Neural cell (in vitro differentiated cells): ENCODE results near the gene INPPL1. TPM values are rescaled to one million over a fixed set of nuclear protein-coding genes. Genes with fewer than 3 reads are reported as not detected.

Source experiments
- H2AFZ ChIP-seq: fragments of 200-600, 300-800 bp; sonication (generic), shearing (Covaris generic); 2 replicates; pipeline ENCODE4 v1.6.0; 2014; ENCODE audit warnings: low read depth, mild to moderate bottlenecking, antibody characterized with exemption, low read length, moderate library complexity
- H3F3A ChIP-seq: fragments of 200-600 bp; shearing (Covaris generic); 2 replicates; pipeline ENCODE4 v1.6.1; 2016; ENCODE audit warnings: mild to moderate bottlenecking, moderate library complexity, mixed read lengths, antibody characterized with exemption, low read length; ENCODE audit not compliant: insufficient read depth, poor library complexity, severe bottlenecking
- H3K27ac ChIP-seq: fragments of 200-600, 300-800 bp; sonication (generic), shearing (Covaris generic); 2 replicates; pipeline ENCODE4 v1.5.1; 2014; ENCODE audit warnings: mild to moderate bottlenecking, low read length, moderate library complexity
- H3K27me3 ChIP-seq: fragments of 300-800, 200-600 bp; sonication (generic), shearing (Covaris generic); 2 replicates; pipeline ENCODE4 v1.6.0; 2014; ENCODE audit warnings: mild to moderate bottlenecking, low read depth, low read length, moderate library complexity; ENCODE audit not compliant: insufficient read depth
- H3K36me3 ChIP-seq: fragments of 300-800, 200-600 bp; sonication (generic), shearing (Covaris generic); 2 replicates; pipeline ENCODE4 v1.5.1; 2014; ENCODE audit warnings: mild to moderate bottlenecking, antibody characterized with exemption, low read length, moderate library complexity; ENCODE audit not compliant: insufficient read depth
- H3K4me2 ChIP-seq: fragments of 300-800, 200-600 bp; sonication (generic), shearing (Covaris generic); 2 replicates; pipeline ENCODE4 v1.6.0; 2014; ENCODE audit warnings: mild to moderate bottlenecking, low read length
- H3K4me3 ChIP-seq: fragments of 300-800, 200-600 bp; sonication (generic), shearing (Covaris generic); 2 replicates; pipeline ENCODE4 v1.5.1; 2014; ENCODE audit warnings: mild to moderate bottlenecking, low read length, moderate library complexity
- H3K79me2 ChIP-seq: fragments of 200-600 bp; shearing (Covaris generic); replicated peaks from 2 replicates; pipeline ENCODE4 v1.6.0; 2014; ENCODE audit warnings: mild to moderate bottlenecking, low read length, moderate library complexity; ENCODE audit not compliant: insufficient read depth
- H3K9ac ChIP-seq: fragments of 300-800, 200-600 bp; sonication (generic), shearing (Covaris generic); 2 replicates; pipeline ENCODE4 v1.6.1; 2016; ENCODE audit warnings: mild to moderate bottlenecking, low read length, mixed read lengths
- H3K9me2 ChIP-seq: fragments of 200-600 bp; shearing (Covaris generic); 2 replicates; pipeline ENCODE4 v1.6.1; 2016; ENCODE audit warnings: mild to moderate bottlenecking, low read length, mixed read lengths; ENCODE audit not compliant: insufficient read depth
- H3K9me3 ChIP-seq: fragments of 200-600, 300-800 bp; sonication (generic), shearing (Covaris generic); 2 replicates; pipeline ENCODE4 v1.6.1; 2016; ENCODE audit warnings: mild to moderate bottlenecking, mixed run types, low read length, moderate library complexity, mixed read lengths
- H4K20me1 ChIP-seq: fragments of 200-600 bp; shearing (Covaris generic); 2 replicates; pipeline ENCODE4 v1.6.1; 2016; ENCODE audit warnings: mild to moderate bottlenecking, mixed run types; ENCODE audit not compliant: insufficient read depth
- EP300 ChIP-seq: fragments of 450-650 bp; conservative IDR thresholded peaks from 2 replicates; pipeline ENCODE4 v1.6.1; 2014; ENCODE audit warnings: antibody characterized with exemption, mild to moderate bottlenecking, moderate library complexity; ENCODE audit not compliant: poor library complexity, severe bottlenecking
- EZH2 ChIP-seq: fragments of 200-600, 300-800 bp; shearing (Covaris generic), sonication (generic); IDR thresholded peaks from 2 replicates; pipeline ENCODE4 v1.6.1; 2014; ENCODE audit warnings: antibody characterized with exemption, low read length, borderline replicate concordance, mild to moderate bottlenecking; ENCODE audit not compliant: insufficient read depth, poor library complexity, severe bottlenecking
- MXI1 ChIP-seq: fragments of 450-650 bp; conservative IDR thresholded peaks from 2 replicates; pipeline ENCODE4 v1.6.1; 2014; ENCODE audit warnings: antibody characterized with exemption, mild to moderate bottlenecking; ENCODE audit not compliant: poor library complexity, severe bottlenecking
- POLR2AphosphoS5 ChIP-seq: IDR thresholded peaks from 2 replicates; pipeline ENCODE4 v1.6.1; 2012
- RAD21 ChIP-seq: fragments of 450-650 bp; conservative IDR thresholded peaks from 2 replicates; pipeline ENCODE4 v1.6.1; 2014; ENCODE audit warnings: antibody characterized with exemption, mild to moderate bottlenecking, moderate library complexity
- SMC3 ChIP-seq: fragments of 450-650 bp; conservative IDR thresholded peaks from 2 replicates; pipeline ENCODE4 v1.6.1; 2014; ENCODE audit warnings: antibody characterized with exemption, mild to moderate bottlenecking, moderate library complexity; ENCODE audit not compliant: poor library complexity
- TAF1 ChIP-seq: IDR thresholded peaks from 2 replicates; pipeline ENCODE4 v1.6.1; 2012; ENCODE audit warnings: low read depth
- polyA plus RNA-seq: library from polyadenylated mRNA; depleted of rRNA; stranded (reverse); fragments of >200 nt; gene quantifications from 2 replicates; pipeline ENCODE4 v1.2.3, GENCODE V29; 2014
- TF ChIP-seq, protein P1 (sequence below): IDR thresholded peaks from 2 replicates; pipeline ENCODE4 v1.6.1; 2012; ENCODE audit warnings: borderline replicate concordance
- TF ChIP-seq, protein P2 (sequence below): fragments of 450-650 bp; IDR thresholded peaks from 2 replicates; pipeline ENCODE4 v1.5.1; 2014; ENCODE audit warnings: antibody characterized with exemption, mild to moderate bottlenecking, moderate library complexity; ENCODE audit not compliant: poor library complexity, severe bottlenecking

Gene INPPL1
- polyA plus RNA-seq, 1 donor from 2014 or later: 2.0 TPM

DNA sequence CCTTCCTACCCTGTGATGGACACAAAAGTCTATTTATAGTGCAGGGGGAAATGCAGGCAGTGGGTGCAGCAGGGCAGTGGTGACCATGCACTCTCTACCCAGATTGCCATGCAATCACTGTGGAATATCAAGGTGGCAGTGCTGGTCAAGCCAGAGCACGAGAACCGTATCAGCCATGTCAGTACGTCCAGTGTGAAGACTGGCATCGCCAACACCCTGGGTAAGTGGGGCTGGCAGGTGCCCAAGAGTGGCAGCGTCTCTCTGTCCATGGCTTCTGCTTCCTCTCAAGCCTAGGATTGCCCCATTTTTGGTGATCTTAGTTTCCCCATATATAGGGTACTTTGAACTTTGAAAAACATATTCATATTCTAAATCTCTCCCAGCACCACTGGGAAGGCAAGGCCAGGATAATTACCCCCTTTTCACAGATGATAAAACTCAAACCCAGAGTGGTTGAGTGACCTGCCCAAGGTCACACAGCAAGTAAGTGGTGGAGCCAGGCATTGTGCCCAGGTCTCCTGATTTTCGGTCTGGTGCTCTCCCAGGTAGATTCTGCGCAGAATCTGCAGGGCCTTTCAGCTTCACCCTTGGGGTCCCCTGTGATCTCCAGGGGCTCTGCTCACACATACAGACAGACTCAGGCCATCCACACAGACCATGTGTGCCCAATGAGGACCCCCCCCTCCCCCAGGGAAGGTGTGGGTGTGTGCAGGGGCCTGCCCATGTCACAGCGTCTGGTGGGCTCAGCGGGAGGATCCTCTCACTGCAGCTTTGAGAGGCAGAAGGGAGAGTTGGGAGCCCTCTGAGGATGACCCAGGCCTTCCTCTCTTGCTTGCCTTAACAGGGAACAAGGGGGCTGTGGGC is 7.1 kb downstream of the INPPL1 start:
- Histone ChIP-seq H3K9ac (no peak overlapping the region), H3F3A (no peaks in the 10 kb centered on the region), H3K9me2 (no peaks in the 10 kb centered on the region), H3K4me2 (no peak overlapping the region), H3K27me3 (no peaks in the 10 kb centered on the region), H3K4me3 (no peak overlapping the region), H2AFZ (no peak overlapping the region), H4K20me1 (no peaks in the 10 kb centered on the region), H3K36me3 (no peaks in the 10 kb centered on the region), H3K79me2 (no peaks in the 10 kb centered on the region), H3K9me3 (no peaks in the 10 kb centered on the region), H3K27ac (no peak overlapping the region)
- no peak for TF ChIP-seq EP300
- no peak for TF ChIP-seq TAF1
- TF ChIP-seq RAD21: no peak
- TF ChIP-seq, protein P1, sequence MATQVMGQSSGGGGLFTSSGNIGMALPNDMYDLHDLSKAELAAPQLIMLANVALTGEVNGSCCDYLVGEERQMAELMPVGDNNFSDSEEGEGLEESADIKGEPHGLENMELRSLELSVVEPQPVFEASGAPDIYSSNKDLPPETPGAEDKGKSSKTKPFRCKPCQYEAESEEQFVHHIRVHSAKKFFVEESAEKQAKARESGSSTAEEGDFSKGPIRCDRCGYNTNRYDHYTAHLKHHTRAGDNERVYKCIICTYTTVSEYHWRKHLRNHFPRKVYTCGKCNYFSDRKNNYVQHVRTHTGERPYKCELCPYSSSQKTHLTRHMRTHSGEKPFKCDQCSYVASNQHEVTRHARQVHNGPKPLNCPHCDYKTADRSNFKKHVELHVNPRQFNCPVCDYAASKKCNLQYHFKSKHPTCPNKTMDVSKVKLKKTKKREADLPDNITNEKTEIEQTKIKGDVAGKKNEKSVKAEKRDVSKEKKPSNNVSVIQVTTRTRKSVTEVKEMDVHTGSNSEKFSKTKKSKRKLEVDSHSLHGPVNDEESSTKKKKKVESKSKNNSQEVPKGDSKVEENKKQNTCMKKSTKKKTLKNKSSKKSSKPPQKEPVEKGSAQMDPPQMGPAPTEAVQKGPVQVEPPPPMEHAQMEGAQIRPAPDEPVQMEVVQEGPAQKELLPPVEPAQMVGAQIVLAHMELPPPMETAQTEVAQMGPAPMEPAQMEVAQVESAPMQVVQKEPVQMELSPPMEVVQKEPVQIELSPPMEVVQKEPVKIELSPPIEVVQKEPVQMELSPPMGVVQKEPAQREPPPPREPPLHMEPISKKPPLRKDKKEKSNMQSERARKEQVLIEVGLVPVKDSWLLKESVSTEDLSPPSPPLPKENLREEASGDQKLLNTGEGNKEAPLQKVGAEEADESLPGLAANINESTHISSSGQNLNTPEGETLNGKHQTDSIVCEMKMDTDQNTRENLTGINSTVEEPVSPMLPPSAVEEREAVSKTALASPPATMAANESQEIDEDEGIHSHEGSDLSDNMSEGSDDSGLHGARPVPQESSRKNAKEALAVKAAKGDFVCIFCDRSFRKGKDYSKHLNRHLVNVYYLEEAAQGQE: no peak
- no peak for TF ChIP-seq SMC3

DNA sequence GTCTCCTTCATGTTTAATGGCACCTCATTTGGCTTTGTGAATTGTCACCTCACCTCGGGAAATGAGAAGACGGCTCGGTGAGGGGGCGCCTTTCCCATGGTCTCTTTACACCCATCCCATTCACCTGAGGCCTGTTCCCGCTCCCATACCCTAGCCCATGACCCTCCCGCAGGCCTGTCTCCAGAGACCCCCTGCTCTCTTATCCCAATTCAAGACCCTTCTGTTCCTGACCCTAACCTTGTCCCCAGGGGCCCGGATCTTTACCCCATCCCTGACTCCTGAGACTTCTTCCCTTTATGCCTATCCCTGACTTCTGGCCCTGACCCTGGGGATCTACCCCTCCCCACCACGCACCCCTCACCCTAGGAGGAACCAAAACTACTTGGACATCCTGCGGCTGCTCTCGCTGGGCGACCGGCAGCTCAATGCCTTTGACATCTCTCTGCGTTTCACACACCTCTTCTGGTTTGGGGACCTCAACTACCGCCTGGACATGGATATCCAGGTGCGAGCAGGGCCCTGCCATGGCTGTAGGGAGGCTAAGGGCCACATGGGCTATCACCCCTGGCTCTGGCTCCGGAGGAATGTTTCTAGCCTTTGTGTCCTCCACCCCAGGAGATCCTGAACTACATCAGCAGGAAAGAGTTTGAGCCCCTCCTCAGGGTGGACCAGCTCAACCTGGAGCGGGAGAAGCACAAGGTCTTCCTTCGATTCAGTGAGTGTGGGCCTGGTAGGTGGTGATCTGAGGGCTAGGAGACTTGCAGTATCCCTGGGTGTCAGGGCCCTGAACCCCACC is 7.9 kb downstream of the INPPL1 start:
- Histone ChIP-seq H3F3A (no peaks in the 10 kb centered on the region), H3K4me3 (no peak overlapping the region), H3K79me2 (no peaks in the 10 kb centered on the region), H3K9ac (no peak overlapping the region), H3K27me3 (no peaks in the 10 kb centered on the region), H3K36me3 (no peaks in the 10 kb centered on the region), H3K4me2 (no peak overlapping the region), H3K9me2 (no peaks in the 10 kb centered on the region), H4K20me1 (no peaks in the 10 kb centered on the region), H2AFZ (no peak overlapping the region), H3K9me3 (no peaks in the 10 kb centered on the region), H3K27ac (no peak overlapping the region)
- TF ChIP-seq SMC3 (no peak), EZH2 (no peak), TAF1 (no peak), MXI1 (no peak), RAD21 (no peak), POLR2AphosphoS5 (no peak), EP300 (no peak)
- TF ChIP-seq, protein P1: no peak
- TF ChIP-seq, protein P2, sequence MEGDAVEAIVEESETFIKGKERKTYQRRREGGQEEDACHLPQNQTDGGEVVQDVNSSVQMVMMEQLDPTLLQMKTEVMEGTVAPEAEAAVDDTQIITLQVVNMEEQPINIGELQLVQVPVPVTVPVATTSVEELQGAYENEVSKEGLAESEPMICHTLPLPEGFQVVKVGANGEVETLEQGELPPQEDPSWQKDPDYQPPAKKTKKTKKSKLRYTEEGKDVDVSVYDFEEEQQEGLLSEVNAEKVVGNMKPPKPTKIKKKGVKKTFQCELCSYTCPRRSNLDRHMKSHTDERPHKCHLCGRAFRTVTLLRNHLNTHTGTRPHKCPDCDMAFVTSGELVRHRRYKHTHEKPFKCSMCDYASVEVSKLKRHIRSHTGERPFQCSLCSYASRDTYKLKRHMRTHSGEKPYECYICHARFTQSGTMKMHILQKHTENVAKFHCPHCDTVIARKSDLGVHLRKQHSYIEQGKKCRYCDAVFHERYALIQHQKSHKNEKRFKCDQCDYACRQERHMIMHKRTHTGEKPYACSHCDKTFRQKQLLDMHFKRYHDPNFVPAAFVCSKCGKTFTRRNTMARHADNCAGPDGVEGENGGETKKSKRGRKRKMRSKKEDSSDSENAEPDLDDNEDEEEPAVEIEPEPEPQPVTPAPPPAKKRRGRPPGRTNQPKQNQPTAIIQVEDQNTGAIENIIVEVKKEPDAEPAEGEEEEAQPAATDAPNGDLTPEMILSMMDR: no peak
